ENCODE data around the gene CABP1.
A peak's percentile ranks its signal among the peaks of the same experiment; 100 is the strongest.

DNA sequence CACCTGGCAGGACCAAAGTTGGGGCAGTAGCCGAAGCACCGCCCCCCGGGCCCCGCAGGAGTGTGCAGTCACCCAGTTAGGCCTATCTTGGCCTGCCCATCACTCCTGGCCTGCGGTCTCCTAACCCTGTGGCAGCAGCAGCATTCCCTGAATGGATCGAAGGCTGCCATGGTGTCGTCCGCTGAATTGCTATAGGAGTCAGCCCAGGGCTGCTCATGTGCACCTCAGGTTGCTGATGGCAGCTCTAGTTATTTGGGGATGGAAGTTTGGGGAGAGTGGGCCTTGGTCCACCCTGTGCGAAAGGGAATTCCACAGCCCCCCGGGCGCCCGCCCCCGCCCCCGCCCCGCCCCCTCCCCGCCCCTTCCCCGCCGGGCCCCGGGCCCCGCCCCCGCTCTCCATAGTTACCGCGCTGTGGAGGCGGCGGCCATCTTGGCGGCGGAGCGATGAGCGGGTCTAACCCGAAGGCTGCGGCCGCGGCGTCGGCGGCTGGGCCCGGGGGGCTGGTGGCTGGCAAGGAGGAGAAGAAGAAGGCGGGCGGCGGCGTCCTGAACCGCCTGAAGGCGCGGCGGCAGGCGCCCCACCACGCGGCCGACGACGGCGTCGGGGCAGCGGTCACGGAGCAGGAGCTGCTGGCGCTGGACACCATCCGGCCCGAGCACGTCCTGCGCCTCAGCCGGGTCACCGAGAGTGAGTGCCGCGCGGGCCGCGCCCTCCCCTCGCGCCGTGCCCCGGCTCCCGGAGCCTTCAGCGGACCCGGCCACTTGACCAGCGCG is 69.8 kb downstream of the CABP1 start, which contains the start of gene UNC119B:
- TF ChIP-seq, protein P1, sequence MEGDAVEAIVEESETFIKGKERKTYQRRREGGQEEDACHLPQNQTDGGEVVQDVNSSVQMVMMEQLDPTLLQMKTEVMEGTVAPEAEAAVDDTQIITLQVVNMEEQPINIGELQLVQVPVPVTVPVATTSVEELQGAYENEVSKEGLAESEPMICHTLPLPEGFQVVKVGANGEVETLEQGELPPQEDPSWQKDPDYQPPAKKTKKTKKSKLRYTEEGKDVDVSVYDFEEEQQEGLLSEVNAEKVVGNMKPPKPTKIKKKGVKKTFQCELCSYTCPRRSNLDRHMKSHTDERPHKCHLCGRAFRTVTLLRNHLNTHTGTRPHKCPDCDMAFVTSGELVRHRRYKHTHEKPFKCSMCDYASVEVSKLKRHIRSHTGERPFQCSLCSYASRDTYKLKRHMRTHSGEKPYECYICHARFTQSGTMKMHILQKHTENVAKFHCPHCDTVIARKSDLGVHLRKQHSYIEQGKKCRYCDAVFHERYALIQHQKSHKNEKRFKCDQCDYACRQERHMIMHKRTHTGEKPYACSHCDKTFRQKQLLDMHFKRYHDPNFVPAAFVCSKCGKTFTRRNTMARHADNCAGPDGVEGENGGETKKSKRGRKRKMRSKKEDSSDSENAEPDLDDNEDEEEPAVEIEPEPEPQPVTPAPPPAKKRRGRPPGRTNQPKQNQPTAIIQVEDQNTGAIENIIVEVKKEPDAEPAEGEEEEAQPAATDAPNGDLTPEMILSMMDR (IDR thresholded peaks at IDR 0.05), result peak in 1 of 4 experiments; percentile 22
- peak in 1 of 2 donors; percentile 43 for TF ChIP-seq POLR2A (IDR thresholded peaks at IDR 0.05)
